ENCODE results near the gene FST.

FST gene

DNA sequence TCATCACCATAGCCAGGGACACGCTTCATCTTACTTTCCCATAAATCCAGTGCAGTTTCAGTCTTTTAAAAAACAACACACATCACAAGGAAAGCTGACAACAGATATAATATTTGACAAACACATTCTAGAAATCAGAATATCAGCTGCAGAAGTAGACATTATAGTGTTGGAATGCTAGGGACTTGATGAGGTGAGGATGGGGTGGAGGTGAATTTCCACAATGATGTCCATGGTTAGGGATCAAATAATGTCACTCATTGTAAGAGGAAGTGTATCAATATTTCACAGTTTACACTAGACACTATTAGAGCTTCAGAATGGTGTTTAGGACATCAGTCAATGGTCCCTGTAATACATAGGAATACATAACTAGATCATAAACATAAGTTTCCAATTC is 7.0 kb downstream of the FST start:
- TF ChIP-seq, protein P1, sequence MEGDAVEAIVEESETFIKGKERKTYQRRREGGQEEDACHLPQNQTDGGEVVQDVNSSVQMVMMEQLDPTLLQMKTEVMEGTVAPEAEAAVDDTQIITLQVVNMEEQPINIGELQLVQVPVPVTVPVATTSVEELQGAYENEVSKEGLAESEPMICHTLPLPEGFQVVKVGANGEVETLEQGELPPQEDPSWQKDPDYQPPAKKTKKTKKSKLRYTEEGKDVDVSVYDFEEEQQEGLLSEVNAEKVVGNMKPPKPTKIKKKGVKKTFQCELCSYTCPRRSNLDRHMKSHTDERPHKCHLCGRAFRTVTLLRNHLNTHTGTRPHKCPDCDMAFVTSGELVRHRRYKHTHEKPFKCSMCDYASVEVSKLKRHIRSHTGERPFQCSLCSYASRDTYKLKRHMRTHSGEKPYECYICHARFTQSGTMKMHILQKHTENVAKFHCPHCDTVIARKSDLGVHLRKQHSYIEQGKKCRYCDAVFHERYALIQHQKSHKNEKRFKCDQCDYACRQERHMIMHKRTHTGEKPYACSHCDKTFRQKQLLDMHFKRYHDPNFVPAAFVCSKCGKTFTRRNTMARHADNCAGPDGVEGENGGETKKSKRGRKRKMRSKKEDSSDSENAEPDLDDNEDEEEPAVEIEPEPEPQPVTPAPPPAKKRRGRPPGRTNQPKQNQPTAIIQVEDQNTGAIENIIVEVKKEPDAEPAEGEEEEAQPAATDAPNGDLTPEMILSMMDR (IDR thresholded peaks at IDR 0.05; ENCODE audit: low read depth, low read length, missing control alignments), result no peak
- no peak overlapping the region for H3K4me3 ChIP-seq (ENCODE audit: low read depth, low read length)
- DNase-seq (ENCODE audit: low read depth), result no peak

DNA sequence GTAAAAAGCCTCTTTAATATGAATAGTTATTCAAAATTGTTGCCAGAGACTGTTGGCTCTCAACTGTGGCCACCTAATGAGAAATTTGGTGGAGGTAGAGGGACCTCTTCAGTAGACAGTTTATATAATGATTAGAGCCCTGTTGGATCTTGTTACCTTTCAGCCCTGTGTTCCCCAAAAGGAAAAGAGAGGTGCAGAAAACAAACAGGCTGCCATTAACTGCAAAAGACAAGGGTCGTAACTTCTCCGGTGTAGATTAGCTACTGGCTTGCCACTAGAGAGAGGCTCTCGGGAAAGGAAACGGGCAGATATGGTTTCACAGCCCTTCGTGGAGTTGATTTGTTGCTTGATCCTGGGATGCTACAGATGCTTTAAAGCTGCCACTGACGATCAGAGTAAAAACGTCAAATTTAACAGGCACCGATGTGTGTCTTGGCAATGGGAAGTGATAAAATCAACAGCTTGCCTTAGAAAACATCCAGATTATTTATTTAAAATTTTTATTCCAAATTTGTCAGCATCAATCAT is 7.8 kb downstream of the FST start:
- no peak overlapping the region for H3K4me3 ChIP-seq (ENCODE audit: low read depth, low read length)
- no peak for DNase-seq (ENCODE audit: low read depth)
- TF ChIP-seq, protein P1 (IDR thresholded peaks at IDR 0.05; ENCODE audit: low read depth, low read length, missing control alignments), result no peak

DNA sequence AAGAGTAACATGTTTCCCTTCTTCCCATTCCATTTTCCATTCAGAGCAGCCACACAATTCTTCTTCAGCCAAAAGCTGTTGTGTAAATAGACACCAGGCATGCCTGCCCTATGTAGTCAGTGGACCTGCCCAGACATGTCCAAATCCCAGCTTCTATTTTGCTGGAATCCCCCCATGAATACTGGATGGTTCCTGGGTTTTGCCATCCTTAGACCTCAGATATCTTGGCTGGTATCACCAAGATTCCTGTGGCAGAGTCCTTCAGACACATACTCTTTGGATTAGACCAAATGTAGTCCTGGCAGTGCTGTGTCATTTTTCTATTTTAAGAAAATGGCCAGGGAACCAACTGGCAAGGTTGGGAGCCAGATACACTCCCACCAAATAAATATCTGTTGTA is 10.3 kb downstream of the FST start:
- DNase-seq (ENCODE audit: low read depth), result no peak
- TF ChIP-seq, protein P1 (IDR thresholded peaks at IDR 0.05; ENCODE audit: low read depth, low read length, missing control alignments), result no peak
- no peak overlapping the region for H3K4me3 ChIP-seq (ENCODE audit: low read depth, low read length)

DNA sequence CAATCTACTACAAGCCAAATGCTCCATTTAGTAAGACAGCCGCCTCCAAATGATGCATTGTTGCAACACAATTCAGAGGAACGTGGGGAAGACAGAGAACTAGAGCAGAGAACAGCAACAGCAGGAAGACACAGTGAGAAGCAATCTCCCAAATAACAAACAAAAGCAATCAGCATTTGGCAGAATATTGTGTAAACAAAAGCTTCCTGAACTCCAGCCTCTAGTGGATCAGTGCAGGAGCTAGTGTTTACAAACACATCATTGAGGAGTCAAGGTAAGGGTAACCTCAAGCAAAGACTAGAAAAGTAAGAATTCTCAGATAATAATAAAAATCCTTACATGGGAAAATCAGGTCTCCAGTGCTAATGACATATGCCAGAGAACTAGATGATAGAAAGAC is 20.6 kb downstream of the FST start:
- TF ChIP-seq, protein P1 (IDR thresholded peaks at IDR 0.05; ENCODE audit: low read depth, low read length, missing control alignments), result no peak
- DNase-seq (ENCODE audit: low read depth), result no peak
- no peak overlapping the region for H3K4me3 ChIP-seq (ENCODE audit: low read depth, low read length)

DNA sequence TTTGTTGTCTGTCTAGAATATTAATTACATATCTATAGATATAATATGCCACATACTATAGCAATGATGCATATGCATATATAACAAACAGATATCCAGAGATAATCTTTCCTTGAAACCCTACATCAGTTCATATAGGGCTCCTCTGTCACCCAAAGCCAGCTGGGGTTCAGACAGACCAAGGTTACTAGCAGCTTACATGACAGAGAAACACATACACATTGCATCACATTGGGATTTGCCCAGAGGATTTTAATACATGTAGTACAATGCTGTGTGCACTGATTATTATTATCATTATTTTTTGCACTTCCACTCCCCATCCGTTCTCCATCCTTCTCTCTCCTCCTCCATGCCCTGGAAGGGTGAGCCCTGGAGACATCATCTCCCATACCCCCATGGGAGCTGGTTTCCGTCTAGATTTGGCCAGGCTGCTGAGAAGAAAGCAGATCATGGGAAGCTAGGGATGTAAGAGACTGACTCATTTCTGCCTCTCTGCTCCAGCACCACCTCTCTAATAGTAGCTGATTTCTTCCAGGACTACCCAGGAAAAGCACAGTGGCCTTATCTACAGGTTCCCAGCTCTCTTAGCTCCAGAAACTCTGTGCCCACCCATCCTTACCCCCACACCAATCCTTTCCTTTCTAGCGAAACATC is 23.3 kb downstream of the FST start:
- TF ChIP-seq, protein P1 (IDR thresholded peaks at IDR 0.05; ENCODE audit: low read depth, low read length, missing control alignments), result no peak
- no peak for DNase-seq (ENCODE audit: low read depth)
- no peak overlapping the region for H3K4me3 ChIP-seq (ENCODE audit: low read depth, low read length)

DNA sequence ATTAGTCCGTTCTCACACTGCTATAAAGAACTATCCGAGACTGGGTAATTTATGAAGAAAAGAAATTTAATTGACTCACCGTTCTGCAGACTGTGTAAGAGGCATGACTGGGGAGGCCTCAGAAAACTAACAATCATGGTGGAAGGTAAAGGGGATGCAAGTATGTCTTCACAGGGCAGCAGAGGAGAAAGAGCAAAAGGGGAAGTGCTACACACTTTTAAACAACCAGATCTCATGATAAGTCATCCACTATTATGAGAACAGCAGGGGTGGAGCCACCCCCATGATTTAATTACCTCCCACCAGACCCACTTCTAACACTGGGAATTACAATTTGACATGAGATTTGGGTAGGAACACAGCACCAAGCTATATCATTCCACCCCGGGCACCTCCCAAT is 26.6 kb downstream of the FST start:
- no peak for DNase-seq (ENCODE audit: low read depth)
- H3K4me3 ChIP-seq (ENCODE audit: low read depth, low read length), result no peak overlapping the region
- TF ChIP-seq, protein P1 (IDR thresholded peaks at IDR 0.05; ENCODE audit: low read depth, low read length, missing control alignments), result no peak

DNA sequence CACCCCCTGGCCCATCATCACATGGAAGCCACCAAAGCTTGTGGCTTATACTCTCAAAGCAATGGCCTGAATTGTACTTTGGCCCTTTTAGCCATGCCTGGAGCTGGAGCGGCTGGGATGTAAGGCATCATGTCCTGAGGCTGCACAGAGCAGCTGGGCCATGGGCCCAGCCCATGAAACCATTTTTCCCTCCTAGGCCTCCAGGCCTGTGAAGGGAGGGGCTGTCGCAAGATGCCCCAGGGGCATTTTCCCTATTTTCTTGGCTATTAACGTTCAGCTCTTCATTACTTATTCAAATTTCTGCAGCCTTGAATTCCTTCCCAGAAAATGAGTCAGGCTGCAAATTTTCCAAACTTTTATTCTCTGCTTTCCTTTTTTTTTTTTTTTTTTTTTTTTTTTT is 27.7 kb downstream of the FST start:
- no peak overlapping the region for H3K4me3 ChIP-seq (ENCODE audit: low read depth, low read length)
- TF ChIP-seq, protein P1 (IDR thresholded peaks at IDR 0.05; ENCODE audit: low read depth, low read length, missing control alignments), result no peak
- DNase-seq (ENCODE audit: low read depth), result no peak
